Fibroblast of lung (primary cell): ENCODE data around the gene IMMT.

Experiments used
- EZH2 ChIP-seq: IDR thresholded peaks from 2 replicates; pipeline ENCODE4 v1.5.1; 2012; ENCODE audit warnings: low read length, control low read depth, mild to moderate bottlenecking; ENCODE audit errors: missing control alignments
- TF ChIP-seq, protein P1 (sequence below), 2 donors: IDR thresholded peaks in 1 of 2; conservative IDR thresholded peaks in 1 of 2; 1 replicate in 1 of 2; 2 replicates in 1 of 2; pipeline ENCODE4 v1.5.1; 2011 to 2012; ENCODE audit warnings: low read length in 2 of 2, control low read depth in 1 of 2, inconsistent platforms in 1 of 2, low read depth in 1 of 2, mild to moderate bottlenecking in 1 of 2

DNA sequence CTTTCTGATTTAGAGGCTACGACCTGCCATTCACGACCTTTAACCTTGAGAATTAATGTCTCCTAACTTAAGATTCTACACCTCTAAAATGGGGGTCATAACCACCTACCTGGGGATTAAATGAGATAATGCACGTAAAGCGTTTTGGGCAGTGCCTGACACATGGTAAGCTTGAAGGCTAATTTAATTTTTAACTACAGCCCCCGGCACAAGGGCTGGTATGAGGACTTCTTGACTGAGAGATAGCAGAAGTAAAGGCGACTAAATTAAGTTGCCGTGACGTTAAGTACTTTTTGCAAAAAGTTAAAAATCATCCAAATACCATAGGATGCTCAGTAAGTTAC, 4.5 kb upstream of the IMMT start:
- TF ChIP-seq, protein P1, sequence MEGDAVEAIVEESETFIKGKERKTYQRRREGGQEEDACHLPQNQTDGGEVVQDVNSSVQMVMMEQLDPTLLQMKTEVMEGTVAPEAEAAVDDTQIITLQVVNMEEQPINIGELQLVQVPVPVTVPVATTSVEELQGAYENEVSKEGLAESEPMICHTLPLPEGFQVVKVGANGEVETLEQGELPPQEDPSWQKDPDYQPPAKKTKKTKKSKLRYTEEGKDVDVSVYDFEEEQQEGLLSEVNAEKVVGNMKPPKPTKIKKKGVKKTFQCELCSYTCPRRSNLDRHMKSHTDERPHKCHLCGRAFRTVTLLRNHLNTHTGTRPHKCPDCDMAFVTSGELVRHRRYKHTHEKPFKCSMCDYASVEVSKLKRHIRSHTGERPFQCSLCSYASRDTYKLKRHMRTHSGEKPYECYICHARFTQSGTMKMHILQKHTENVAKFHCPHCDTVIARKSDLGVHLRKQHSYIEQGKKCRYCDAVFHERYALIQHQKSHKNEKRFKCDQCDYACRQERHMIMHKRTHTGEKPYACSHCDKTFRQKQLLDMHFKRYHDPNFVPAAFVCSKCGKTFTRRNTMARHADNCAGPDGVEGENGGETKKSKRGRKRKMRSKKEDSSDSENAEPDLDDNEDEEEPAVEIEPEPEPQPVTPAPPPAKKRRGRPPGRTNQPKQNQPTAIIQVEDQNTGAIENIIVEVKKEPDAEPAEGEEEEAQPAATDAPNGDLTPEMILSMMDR (conservative IDR thresholded peaks at IDR 0.05 in 1 of 2, IDR thresholded peaks at IDR 0.05 in 1 of 2; ENCODE audit: low read depth in 1 of 2, low read length in 2 of 2) = no peak
- no peak for TF ChIP-seq EZH2
